Islet of Langerhans (tissue), 1 donor: ENCODE data around the gene OMD.
"Not testable (repeated sequence)": the region's sequence is repeated elsewhere in the genome, so short reads cannot be mapped to it uniquely, and the experiment has no call there.

ENCODE experiments used
- FAIRE-seq: peaks from one replicate; lab custom pipeline; 2011; peaks lifted over from hg19 to GRCh38; lab: Jason Lieb, UNC

Gene OMD

GRCh38 chr9:92411157-92411556 lies 13.1 kb downstream of the OMD start:
- not testable (repeated sequence) for FAIRE-seq

- no peak for FAIRE-seq
Observed at GRCh38 chr9:92408747-92409478, 15.4 kb downstream of the OMD start.

DNA sequence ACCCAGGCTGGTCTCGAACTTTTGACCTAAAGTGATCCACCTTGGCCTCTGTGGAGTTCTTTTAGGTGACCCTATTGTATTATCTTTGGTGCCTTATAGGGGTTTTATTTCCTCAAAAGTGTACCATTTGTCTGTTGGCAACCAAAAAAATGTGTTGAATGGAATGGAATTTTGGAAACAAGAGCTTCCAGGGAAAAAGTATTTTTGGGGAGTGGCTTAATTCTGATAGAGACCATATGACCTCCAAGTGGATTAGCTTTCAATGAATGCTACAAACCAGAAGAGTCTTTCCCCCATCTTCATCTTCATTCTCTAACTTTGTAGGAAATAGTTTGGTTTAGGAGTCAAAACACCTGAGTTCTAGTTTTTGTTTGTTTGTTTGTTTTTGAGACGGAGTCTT lies 16.5 kb downstream of the OMD start:
- FAIRE-seq: no peak

DNA sequence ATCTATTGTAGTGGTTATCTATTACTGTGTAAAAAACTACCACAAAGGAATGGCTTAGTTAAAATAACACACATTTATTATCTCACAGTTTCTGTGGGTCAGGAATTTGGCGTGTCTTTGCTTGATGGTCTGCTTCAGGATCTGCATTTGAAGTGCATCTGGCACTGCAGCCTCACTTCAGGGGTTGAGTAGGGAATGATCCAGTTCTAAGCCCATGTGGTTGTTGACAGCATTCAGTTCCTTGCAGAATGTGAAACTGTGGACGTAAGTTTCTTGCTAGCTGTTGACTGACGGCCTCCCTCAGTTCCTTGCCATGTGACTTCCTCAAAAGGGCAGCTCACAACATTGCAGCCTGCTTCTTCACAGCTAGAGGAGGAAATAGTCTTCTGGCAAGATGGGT lies 17.8 kb downstream of the OMD start:
- FAIRE-seq: no peak

GRCh38 chr9:92405818-92406217 lies 18.5 kb downstream of the OMD start:
- no peak for FAIRE-seq

DNA sequence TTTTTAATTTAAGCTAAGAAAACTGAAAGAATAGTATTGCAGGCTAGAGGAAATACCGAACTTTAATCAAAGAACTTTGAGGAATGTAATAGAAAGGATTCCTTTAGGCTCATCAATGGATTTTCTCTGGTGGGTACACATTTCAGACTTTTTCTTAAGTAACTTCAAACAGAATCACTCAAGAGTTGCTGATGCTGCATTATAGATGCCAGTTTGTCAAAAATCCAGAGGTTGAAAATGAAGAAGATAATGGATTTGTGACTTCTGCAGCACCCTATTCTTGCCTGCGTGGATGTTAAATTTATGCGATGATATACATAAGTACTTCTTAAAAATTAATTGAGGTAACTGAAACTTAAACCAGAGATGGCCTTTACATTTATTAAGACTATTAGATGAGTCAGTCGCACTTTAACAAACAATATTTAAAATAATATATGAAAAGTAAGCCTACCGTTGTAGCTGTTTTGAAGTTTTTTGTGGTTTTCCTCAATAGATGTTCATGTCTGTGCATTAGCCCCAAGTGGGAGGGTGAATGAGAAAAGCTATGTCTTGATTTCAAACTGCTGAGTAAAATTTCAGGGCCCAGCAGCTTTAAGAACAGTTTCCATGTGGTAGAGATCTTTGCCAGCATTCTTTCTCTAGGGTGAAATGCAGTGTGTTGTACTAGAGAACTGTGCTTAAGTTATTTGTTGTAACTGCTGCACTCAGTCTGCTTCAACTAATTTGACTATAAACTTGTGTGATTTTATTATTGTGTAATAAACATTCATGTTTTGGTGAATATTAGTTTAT lies 20.0 kb downstream of the OMD start, which contains the start of gene OGN:
OGN (minus strand) TSS at position 537 of the 795 bp plus-strand sequence. CDS start 1,171 bp downstream, outside the sequence.
- FAIRE-seq: no peak

DNA sequence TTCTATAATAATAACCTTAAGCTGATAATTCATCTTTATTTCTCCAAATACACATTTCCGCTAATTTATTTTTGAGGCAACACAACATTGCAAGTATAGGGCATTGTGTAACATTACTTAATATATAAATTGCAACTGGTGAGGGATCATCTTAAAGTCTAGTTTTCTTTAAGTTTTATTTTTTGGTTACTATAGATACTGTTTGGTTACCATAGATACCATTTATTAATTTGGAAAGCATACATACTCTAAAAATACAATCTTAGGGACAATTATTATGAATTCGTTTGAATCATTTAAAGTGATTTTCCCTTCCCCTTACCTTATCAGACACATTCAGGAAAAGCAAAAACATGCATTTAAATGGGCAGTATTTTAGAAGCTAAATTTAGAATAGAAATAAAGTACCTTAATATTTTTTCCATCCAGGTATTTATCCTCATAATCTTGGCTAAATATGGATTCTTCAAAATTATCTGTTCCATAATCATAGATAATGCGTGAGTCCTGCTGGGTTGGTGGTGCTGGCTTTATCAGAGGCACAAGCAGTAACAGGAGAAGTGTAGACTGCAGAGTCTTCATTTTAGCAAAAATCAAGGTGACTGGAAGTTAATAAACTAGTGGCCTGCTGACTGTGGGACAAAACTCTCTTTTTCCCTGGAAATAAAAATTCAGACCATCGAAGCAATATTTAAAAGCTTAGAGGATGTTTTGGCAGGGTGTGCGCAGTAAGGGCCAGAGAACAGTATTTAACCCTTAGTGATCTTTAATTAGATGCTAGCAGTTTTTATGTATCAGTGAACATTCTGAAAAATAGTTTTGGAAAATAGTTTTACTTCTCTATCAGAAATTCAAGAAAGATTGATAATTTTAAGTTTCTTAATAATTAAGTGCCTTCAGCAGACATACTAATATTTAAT lies 21.2 kb downstream of the OMD start:
- no peak for FAIRE-seq

DNA sequence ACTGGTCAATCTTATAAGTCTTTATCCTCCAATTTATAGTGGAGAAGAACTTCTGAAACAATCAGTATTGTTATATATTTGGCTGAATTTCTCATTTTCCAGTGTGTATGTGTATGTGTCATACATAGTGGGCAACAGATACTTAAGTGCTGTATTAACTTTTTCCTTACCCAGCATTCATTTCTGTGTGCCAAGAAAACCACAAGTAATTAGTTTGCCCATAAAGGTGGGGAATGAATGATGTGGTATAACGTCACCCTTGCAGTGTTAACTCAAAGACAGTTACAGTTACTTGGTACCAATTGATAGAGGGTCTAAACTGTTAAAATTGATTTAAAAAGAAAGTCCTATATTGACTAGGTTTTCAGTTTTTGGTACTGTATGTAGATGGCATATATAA lies 21.9 kb downstream of the OMD start:
- FAIRE-seq: no peak

- no peak for FAIRE-seq
Observed at GRCh38 chr9:92397853-92398252, 26.4 kb downstream of the OMD start.

DNA sequence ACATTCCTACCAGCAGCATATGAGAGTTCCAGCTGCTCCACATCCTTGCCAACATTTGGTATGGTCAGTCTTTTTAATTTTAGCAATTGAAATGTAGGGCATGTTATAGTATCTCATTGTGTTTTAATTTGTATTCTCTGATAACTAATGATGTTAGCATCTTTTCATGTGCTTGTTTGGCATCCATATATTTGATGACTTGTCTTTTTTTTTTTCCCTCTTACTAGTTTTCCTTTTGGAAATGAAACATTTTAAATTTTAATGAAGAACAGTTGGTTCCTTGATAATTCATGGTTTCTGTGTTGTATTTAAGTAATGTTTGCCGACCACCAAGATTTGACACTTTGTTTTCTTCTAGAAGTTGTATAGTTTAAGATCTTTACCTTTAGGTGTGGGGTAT lies 28.7 kb downstream of the OMD start:
- FAIRE-seq: no peak

- no peak for FAIRE-seq
Observed at GRCh38 chr9:92393686-92394085, 30.6 kb downstream of the OMD start.

DNA sequence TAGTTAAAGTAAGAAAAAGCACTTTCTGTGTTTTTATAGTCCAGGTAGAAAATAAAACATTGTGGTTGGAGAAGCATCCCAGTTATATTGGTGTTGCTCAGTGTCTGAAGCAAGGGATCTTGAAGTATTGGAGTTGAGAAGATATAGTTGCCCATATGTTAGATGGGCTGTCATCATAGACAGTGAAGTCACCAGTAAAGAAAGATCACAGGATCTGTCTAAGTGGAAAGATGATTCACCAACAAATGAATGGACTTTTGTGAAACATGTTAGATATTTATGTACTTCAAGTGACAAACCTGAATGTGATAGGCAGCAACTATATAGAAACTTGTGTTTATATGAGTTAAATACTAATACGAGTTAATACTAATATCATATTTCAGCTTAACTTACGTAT lies 31.6 kb downstream of the OMD start:
- FAIRE-seq: no peak

DNA sequence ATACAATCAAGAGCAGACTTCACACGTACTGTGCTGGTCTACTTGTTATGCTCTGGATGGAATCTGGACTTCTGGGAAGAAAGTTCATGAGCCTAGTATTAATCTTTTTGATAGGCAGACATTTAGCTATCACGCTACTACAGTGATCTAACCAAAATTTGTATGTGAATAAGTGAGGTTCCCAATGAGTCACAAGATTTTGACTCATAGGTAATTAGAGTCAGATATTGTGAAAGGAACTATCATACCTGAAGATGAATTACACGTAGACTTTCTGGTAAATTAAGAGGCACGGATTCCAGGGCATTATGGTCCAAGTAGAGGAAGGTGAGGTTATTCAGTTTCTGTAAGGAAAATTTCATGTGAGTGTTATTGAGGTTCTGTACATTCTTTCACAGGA lies 38.3 kb downstream of the OMD start:
- no peak for FAIRE-seq

- no peak for FAIRE-seq
Observed at GRCh38 chr9:92385477-92385876, 38.8 kb downstream of the OMD start.

DNA sequence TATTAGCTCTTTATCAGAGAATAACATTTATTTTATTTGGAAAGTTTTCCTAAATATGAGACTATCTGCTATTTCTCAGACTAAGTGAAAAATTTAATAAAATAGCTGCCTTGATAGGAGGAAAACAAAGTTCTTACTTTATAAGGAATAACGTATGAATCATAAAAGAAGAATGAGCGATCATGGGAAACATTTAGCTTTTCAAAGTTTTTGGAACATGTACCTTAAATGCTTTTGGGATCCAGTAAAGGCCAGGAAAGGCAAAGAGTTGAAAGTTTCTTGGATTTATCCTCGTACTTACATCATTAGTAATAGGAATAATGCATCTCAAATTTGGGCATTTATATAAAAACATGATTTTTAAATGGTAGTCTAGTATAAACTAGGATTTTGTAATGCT lies 39.3 kb downstream of the OMD start:
- no peak for FAIRE-seq

- FAIRE-seq: no peak
Observed at GRCh38 chr9:92384375-92384774, 39.9 kb downstream of the OMD start.

DNA sequence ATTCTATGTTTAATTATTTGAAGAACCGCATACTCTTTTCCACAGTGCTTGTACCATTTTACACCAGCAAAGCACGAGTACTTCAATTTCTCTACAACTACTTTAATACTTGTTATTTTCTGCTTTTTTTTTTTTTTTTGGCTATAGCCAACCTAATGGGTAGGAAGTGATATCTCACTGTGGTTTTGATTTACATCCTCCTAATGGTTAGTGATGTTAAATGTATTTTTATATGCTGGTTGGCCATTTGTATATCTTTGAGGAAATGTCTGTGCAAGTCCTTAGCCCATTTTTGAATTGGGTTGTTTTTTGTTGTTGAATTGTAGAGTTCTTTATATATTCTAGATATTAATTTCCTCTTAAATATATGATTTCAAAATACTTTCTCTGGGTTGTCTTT lies 42.5 kb downstream of the OMD start:
- no peak for FAIRE-seq

GRCh38 chr9:92380603-92381002 lies 43.7 kb downstream of the OMD start:
- FAIRE-seq: no peak

DNA sequence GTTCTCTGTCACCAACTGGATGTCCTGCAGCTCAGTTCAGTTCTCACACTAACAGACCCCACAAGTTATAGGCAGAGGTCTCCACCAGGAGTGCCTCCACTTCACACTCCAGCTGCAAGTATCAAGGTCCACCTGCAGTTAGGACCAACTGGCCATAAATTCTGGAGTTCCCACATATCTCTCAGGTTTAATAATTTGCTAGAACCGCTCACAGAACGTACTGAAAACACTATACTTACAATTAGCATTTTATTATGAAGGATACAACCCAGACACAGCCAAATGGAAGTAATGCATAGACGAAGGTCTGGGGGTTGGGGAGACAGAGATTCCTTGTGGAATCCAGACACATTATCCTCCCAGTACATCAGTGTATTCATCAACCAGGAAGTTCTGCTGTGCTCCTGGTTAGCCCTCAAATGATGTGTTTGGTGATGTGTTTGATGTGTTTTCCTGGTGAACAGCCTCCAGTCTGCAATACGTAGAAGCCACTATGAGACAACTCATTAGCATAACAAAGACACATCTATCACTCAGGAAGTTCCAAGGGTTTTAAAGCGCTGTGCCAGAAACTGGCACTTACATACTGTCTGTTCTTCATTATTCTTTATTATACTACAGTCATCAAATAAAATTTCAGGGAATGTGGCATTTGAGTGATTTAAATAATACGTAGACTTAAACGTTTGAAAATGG lies 45.3 kb downstream of the OMD start:
- FAIRE-seq: no peak

GRCh38 chr9:92377876-92378275 lies 46.4 kb downstream of the OMD start:
- FAIRE-seq: no peak

- FAIRE-seq: no peak
Observed at GRCh38 chr9:92373167-92373566, 51.1 kb downstream of the OMD start.

- FAIRE-seq: no peak
Observed at GRCh38 chr9:92369075-92369474, 55.2 kb downstream of the OMD start.
